Skin of body (tissue), 2 donors: Measurements from ENCODE around the gene ZBTB7C. TPM values are rescaled to one million over a fixed set of nuclear protein-coding genes. Genes with fewer than 3 reads are reported as not detected.

Source experiments
- DNase-seq: peaks from one replicate; lab custom pipeline; 2025; lab: John Stamatoyannopoulos, UW
- total RNA-seq: library from RNA; depleted of rRNA; stranded (reverse); fragments of >200 nt; gene quantifications from one replicate; pipeline ENCODE4 v1.2.3, GENCODE V29; 2014

The ZBTB7C gene
- total RNA-seq, 1 donor from 2014 or later: 6.3 TPM

- no peak for DNase-seq
Observed at GRCh38 chr18:48126240-48126639, 282.9 kb downstream of the ZBTB7C start.

- DNase-seq: no peak
Observed at GRCh38 chr18:48125724-48126123, 283.5 kb downstream of the ZBTB7C start.

GRCh38 chr18:48124857-48125626 lies 284.1 kb downstream of the ZBTB7C start:
- no peak for DNase-seq

GRCh38 chr18:48123941-48124340 lies 285.2 kb downstream of the ZBTB7C start:
- DNase-seq: no peak

GRCh38 chr18:48123324-48123723 lies 285.9 kb downstream of the ZBTB7C start:
- no peak for DNase-seq

GRCh38 chr18:48122816-48123215 lies 286.4 kb downstream of the ZBTB7C start:
- no peak for DNase-seq

- DNase-seq: no peak
Observed at GRCh38 chr18:48122376-48122775, 286.8 kb downstream of the ZBTB7C start.

- no peak for DNase-seq
Observed at GRCh38 chr18:48121752-48122151, 287.4 kb downstream of the ZBTB7C start.

- no peak for DNase-seq
Observed at GRCh38 chr18:48119204-48119603, 290.0 kb downstream of the ZBTB7C start.

- DNase-seq: no peak
Observed at GRCh38 chr18:48116873-48117630, 292.1 kb downstream of the ZBTB7C start.

GRCh38 chr18:48116017-48116416 lies 293.2 kb downstream of the ZBTB7C start:
- DNase-seq: no peak

- no peak for DNase-seq
Observed at GRCh38 chr18:48113691-48114090, 295.5 kb downstream of the ZBTB7C start.

GRCh38 chr18:48111587-48111986 lies 297.6 kb downstream of the ZBTB7C start:
- no peak for DNase-seq

GRCh38 chr18:48110797-48111196 lies 298.4 kb downstream of the ZBTB7C start:
- DNase-seq: no peak

- no peak for DNase-seq
Observed at GRCh38 chr18:48109961-48110493, 299.2 kb downstream of the ZBTB7C start.

GRCh38 chr18:48108136-48108535 lies 301.0 kb downstream of the ZBTB7C start:
- DNase-seq: no peak

GRCh38 chr18:48106976-48107781 lies 302.0 kb downstream of the ZBTB7C start:
- no peak for DNase-seq

GRCh38 chr18:48106498-48106897 lies 302.7 kb downstream of the ZBTB7C start:
- no peak for DNase-seq

GRCh38 chr18:48105317-48105716 lies 303.9 kb downstream of the ZBTB7C start:
- DNase-seq: no peak

- no peak for DNase-seq
Observed at GRCh38 chr18:48104705-48105104, 304.5 kb downstream of the ZBTB7C start.

GRCh38 chr18:48100651-48101165 lies 308.5 kb downstream of the ZBTB7C start:
- no peak for DNase-seq
